NK-92 (cell line): ENCODE data around the gene NCR2.

Experiments
- DNase-seq: peaks from one replicate; lab custom pipeline; 2025; ENCODE audit not compliant: unreplicated experiment; lab: John Stamatoyannopoulos, UW

The NCR2 gene

DNA sequence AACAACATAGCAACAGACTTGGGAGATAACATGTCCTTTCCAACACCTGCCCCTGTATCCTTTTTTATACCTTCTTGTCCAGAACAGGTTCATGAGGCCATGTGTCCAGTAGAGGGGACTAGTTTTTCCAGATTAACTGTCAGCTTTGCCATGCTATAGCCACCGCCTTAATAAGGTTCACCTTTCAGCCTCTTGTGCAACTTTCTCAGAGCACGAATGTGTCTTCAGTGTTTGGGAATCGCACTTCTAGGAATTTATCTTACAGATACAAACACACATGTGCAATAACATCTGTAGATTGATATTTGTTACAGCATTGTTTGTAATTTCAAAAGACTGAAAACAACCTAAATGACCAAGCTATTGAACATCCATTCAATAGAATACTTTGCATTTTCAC, 21.4 kb downstream of the NCR2 start:
- DNase-seq, result no peak

DNA sequence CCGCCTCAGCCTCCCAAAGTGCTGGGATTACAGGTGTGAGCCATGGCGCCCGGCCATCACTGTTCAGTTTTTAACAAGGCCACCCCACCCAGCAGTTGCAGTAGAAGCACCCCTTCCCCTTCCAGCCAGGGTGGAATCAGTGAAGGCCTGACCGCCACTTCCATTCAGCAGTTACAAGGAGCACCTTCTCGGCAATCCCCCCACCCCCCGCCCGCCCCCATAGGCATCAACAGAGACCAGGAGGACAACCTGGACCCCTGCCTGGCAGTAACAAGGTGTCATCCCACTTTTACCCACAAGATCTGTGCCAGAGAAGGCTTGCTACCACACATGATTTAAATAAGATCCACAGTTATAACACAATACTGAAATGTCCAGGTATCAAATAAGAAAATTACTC, 23.1 kb downstream of the NCR2 start:
- DNase-seq, result no peak

DNA sequence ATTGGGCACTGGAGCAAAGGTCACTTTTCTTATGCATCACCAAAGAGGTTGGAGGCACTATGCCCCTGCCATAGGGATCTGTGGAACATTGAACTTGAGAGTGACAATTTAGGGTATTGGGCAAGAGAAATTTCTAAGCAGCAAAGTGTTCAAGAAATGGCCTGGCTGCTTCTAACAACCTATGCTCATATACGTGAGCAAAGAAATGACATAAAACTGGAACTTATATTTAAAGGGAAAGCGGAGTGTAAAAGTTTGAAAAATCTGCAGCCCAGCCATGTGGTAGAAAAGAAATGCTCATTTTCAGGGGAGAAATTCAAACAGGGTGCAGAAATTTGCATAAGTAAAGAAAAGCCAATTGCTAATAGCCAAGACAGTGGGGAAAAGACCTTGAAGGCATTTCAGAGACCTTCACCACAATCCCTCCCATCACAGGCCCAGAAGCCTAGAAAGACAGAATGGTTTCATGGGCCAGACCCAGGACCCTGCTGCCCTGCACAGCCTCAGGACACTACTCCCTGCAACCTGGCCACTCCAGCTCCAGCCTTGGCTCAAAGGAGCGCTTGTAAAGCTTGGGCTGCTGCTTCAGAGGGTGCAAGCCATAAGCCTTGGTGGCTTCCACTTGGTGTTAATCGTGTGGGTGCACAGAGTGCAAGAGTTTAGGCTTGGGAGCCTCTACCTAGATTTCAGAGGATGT, 24.4 kb downstream of the NCR2 start:
- DNase-seq, result no peak

DNA sequence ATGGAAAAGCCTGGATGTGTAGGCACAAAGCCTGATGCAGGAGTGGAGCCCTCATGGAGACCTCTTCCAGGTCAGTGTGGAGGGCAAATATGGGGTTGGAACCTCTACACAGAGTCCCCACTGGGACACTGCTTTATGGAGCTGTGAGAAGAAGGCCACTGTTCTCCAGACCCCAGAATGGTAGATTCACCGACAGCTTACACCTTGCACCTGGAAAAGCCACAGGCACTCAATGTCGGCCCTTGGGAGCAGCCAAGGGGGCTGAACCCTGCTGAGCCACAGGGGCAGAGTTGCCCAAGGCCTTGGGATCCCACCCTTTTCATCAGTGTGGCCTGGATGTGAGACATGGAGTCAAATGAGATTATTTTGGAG, 24.9 kb downstream of the NCR2 start:
- no peak for DNase-seq

DNA sequence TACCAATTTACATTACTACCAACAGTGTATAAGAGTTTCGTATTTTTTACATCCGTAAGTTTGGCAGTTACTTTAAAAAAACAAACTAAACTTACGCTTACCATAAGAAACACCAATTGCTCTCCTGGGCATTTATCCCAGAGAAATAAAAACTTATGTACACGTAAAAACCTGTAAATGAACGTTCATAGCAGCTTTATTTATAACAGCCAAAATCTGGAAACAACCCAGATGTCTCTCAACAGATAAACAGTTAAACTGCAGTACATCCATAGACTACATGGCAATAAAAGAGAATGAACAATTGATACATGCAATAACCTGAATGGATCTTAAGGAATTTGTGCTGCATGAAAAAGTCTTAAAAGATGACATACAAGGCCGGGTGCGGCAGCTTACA, 30.7 kb downstream of the NCR2 start:
- no peak for DNase-seq

DNA sequence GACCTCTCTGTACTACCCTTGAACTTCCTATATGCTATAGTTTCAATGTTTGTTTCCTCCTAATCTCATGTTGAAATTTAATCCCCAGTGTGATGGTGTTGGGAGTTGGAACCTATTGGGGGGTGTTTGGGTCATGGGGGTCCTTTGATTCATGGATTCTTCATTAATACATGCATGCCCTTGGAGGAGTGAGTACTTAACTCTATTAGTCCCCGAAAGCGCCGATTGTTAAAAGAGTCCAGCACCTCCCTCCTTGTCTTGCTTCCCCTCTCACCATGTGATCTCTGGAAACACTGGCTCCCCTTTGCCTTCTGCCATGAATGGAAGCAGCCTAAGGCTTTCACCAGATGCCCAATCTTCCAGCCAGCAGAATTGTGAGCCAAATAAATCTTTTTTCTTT, 31.7 kb downstream of the NCR2 start:
- DNase-seq, result no peak

DNA sequence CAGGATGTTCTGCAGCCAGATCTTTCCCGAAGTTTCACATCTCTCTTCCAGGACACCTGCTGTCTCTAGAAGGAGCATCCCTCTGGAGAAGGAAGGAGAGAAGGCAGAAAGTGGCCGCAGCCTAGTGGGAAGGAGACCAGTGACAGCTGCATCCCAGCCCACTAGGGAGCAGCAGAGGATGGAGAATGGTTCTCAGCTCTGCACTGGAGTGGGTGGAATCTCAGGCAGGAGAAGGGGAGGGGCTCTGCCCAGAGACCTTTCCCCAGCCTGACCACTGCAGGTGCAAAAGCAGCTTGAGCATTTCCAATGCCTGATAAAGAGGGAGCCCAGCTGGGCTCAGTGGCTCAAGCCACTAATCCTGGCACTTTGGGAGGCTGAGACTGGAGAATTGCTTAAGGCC, 32.3 kb downstream of the NCR2 start:
- no peak for DNase-seq

DNA sequence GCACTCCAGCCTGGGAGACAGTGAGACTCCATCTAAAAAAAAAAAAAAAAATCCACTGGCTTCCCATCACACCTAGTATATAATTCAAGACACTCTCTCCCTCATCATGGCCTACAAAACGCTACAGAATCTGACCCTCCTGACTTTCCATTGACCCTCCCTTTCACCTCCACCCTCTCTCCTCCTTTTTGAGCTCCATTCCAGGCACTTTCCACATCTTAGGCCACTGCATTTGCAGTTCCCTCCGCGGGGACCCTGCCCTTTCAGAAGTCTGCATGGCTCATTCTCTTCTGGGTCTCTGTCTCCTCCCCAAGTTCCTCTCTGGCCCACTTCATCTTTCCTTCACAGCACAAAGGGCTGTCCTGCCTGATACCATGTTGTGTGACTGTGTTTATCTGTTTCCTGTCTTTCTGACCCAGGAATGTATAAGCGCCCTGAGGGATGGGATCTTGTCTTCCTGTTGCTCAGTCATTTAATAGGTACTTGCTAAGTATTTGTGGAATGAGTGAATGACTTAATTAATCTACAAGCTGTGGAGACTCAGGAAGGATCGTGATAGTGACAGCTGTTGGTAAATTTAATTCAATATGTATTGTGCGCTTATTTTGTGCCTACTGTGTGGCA, 35.2 kb downstream of the NCR2 start:
- DNase-seq, result no peak

DNA sequence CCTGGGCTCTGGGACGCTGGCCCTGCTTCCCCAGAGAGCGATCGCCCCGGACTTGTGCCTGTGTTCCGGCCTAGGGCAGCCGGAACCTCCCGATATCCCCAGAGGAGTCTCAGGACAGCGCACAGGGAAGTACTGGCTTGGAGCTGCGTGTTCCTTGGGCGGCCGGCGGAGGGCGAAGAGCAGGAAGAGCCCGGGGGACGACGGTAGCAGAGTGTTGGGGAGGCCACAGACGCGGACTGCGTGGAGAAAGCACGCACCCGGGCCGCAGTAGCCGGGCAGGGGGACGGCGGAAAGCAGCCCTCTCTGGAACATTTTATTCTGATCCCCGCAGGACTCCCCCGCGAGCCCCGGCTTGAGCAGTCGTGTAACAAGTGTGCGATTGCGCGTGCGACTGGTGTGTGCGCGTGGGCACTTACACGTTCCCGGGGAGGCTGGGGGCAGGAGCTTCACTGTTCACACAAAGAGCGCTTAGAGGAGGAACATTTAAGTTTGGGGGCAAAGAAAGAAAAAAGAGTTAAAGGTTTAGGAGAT, 36.1 kb downstream of the NCR2 start:
- DNase-seq, result no peak

DNA sequence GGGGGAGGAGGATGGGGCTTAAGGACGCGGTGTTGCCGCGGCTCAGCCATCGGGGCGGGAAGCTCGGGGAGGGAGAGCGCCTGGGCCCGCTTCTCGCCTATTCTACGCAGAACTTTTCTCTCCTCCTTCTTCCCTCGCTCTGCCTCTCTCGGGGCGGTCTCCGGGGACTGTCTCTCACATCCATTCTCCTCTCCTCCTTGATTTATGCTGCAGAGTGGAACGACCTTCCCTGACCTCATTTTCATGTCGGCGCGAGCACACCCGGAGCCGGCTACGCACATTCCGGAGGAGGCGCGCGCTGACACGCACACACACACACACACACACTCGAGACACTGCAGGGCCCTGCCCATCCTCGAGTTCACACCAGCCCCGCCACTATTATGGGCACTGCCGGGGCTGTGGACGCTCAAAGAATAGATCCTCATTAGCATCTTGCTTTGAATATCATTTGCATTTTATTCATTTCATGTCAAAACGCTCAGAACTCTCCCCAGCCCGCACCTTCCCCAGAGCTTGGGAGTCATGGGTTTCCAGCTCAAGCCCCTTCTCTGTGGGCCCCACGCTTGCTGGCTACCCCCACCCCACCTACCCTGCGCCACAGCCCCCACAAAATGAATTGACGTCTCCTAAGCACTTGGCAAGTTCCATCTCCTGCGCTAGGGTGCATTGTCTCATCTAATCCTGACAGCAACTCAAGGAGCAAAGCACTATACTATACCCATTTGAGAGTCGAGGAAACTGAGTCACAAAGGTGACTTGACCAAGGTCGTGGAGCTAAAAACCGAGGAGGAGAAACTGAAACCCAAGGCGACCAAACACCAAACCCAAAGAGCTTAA, 36.8 kb downstream of the NCR2 start:
- no peak for DNase-seq

DNA sequence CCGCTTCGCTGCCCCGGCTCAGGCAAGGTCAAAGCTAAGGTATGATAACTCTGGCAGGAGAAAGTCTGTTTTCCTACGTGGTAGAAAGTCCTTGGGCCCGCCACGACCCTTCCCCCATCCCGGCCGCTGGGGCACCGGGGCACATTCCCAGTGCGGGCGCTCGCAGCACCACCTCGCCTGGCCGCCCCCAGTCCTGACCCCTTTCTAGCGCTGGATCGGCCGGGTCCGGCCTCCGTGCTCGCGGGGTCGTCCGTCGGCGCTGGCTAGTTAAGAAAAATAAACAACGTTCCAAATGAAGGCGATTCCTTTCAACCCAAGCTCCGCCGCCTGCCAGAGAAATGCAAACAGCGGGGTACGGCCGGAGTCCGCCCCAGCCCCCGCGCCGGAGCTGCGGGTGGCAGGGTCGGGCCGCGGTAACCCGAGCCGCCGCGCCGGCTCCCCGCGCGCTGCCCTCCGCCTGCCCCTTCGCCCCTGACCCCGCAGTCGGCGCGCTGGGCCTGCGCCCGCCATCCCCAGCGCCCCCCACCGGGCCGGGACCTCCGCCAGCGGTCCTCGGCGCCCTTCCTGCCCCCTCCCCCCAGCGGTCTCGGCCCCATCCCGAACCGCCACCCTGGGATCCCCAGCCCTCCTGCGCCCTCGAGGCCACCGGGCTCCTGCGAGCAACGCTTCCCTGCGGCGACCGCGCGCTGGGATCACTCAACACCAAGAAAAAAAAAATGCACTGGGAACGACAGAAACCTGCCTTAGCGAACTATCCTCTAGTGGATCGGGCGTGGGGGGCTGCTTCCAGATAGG, 37.6 kb downstream of the NCR2 start:
- no peak for DNase-seq

DNA sequence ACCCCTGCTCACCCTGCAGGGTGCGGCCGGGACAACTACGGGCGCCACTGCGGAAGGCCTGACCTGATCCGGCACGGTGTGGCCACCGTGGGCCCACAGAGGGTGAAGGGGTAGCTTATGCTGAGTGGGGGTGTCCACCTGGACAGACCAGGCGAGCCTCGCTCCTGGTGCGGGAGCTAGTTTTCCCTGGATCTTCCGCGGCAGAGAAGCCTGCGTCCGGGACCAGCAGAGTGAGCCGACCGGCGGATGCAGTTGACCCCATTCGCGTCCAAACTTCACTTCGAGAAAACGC, 38.2 kb downstream of the NCR2 start:
- DNase-seq, result no peak

DNA sequence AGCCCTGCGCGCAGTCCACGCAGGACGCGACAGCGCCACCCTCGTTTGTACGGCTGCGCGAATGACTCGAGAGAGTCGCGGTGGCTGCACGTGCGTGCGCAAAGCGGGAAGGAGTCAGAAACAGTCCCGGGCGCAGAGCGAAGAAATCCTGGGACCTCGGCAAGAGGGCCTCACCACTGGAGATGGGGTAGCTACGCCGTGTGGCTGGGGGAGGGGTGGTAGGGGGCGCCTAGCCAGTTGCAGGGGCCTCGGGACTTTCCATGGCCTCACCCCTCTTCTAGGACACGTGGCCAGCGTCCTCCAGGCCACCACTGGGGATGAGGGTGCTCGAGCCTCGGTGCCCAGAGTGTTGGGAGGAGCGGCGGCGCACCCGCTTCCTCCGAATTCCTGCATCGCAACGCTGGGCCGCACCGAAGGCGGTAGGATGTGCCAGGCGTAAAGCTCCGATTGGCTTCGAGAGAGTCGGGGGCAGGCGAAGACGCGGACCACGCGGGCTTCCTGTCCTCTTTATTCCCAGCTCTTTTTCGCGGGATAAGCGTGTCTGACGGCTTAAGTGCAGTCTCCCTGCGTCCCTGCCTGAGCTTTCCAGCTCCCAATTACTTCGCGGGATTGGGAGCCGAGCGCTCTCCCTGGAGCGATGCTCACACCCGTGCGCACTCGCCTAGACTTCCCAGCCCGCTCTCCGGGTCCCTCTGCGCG, 38.7 kb downstream of the NCR2 start:
- no peak for DNase-seq

DNA sequence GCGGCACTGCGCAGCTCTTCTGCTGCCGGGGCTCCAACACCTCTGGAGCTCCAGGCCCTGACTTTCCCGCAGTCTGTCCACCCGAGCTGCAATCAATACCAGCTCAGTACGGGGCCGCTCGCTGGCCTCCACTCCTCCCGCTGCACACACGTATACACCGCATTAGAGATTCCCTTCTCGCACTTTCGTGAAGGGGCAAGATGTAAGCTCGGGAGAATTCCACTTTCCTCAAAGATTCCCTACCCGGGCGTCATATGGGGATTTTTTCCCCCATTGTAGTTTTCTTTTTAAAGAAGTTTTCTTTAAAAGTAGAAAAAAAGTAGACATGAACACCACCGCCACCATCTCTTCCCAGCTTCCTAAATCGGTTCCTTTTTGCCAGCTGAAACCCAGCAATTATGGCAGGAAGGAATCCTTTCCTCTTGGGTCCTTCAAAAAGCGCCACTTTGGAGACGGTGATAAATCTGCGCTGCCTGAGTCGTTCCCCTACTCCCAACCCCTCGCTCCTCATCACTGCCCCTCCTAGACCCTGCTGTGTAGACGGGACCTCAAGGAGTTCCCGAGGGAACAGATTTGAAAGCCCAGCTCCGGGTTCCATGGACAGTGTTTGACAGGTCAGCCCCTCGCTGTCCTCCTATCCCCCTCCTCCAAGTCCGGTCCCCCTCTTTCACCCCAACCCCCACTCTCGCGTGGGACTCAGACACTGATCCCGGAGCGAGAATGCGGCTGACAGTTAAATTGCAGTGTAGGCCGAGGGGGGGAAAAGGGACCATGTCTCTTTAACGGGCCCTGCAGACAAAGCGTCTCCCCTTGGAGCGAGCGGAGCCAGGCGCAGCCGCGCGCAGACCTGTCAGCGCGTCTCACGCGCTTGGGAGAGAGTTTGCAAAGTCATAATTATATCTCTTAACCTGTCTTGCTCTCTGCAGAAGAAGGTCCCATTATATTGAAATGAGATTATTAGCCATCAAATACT, 39.5 kb downstream of the NCR2 start:
- DNase-seq, result no peak

DNA sequence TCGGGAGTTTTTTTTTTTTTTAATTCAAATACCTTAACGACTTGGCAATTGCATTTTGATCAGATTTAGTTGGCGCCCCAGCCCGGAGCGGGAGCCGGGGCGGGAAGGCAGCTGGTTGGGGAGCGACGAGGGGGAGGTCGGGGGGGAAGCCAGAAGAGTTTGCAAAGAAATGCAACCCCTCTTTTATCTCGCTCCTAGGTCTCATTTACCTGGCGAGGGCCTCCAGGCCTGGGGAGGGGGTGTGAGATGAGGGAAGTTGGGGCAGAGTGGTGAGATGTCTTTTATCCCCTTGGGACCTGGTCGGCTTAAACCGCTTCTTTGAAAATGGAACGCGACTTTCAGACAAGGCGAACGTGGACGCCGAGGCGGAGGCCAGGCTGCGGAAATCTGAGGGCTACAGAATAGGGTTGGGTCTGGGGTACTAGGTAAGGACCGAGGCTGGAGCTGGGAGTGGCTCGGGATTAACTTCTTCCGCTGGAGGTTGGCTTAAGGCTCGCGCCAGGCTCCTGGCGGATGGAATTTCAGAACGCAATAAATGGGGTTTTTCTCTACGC, 40.3 kb downstream of the NCR2 start:
- no peak for DNase-seq

DNA sequence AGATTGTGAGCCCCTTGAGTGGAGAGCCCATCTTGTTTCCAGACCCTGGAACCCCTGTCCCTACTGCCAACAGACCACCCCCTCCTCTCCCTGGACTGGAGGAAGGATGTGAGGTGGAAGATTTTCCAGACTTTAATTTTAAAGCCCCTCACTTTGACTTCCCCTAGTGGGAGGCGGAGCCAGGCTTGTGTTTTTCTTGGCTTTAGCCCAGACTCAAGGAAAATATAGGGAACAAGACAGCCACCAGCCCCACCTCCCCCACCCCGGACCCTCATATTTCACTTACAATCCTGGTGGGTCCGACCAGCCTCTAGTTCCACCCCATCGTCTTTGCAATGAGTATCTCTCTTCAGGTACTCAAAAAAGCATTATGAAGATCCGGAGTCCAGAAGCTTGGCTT, 40.8 kb downstream of the NCR2 start:
- no peak for DNase-seq

DNA sequence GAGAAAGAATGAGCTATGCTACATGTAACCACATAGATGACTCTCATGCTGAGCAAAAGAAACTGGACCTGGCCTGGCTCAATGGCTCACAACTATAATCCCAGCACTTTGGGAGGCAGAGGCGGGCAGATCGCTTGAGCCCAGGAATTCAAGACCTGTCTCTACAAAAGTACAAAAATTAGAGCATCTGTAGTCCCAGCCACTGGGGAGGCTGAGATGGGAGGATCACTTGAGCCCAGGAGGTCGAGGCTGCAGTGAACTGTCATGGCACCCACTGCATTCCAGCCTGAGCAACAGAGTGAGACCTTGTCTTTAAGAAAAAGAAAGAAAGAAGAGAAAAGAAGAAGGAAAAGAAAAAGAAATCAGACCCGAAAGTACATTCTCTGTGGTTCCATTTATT, 41.7 kb downstream of the NCR2 start:
- no peak for DNase-seq

DNA sequence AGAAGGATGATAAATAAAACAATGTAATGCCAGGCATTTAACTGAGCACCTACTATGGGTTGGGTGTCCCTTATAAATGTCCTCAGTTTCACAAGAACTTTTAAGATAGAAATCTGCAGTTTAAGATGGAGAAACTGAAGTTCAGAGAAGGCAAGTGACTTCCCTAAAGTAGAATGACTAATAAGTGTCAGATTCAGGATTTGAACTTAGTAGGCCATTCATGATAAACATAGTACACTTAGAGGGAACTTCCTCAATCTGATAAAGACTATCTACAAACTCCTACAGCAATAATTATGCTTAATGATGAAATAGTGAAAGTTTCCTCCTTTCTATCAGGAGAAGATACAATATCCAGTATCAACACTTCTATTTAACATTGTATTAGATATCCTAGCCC, 43.9 kb downstream of the NCR2 start:
- DNase-seq, result no peak

DNA sequence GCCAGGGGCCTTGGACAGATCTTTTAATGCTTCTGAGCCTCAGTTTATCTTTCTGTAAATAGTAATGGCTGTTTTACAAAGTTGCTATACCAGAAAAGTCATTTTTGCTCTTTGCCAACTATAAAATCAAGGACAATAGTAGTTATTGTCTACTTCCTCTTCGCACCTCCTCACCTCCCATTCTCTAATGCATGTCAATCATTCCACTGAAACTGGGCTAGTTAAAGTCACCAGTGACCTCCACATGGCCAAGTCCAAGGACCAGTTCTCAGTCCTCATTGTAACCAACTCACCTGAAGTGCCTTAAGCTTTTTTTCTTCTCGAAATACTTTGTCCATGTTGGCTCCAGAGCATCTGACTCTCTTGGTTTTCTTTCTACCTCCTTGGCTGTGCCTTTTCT, 51.2 kb downstream of the NCR2 start:
- DNase-seq, result no peak
